Measurements from ENCODE around the gene SHMT1.
"Not testable (repeated sequence)": the region's sequence is repeated elsewhere in the genome, so short reads cannot be mapped to it uniquely, and the experiment has no call there.

The SHMT1 gene

DNA sequence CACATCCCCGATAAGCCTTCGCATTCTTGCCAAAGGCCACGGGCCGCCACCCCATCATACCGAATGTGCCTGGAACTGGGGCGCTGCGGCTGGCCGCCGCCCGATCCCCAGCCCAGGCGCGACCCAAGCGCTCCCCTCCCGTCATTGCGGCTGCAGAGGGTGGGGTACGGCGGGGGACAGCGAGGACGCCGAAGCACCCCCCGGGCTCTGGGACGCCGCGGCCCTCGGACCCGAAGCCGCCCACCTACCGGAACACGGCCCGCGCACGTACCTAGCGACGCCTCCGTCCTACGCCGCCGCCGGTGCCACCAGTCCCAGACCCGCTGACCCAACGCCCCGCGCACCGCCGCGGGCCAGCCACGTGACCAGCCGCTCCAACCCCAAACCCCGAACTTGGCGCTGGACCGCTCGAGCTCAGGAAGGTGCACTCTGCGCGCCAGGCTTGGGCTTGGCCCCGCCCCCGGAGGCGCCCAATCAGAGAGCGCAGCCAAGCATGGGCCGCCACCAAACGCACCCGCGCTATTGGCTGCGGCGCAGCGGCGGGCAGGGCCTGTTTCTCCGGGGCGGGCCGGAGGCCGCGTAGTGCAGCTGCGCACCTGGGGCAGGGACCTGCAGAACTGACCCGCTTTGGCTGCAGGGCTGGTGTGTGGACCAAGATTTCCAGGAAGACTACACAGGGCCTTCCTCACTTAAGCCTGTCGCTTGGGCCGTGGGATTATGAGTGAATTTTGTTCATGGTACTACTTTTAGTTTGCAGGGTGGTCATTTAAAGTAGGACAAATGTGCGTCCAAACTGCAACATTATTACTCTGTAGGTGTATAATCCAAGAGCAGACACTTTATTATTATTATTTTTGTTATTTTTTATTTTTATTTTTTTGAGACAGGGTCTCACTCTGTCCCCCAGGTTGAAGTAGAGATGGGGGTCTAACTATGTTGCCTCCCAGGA, at the start of gene SHMT1:
Gene SHMT1, minus strand, starts transcription at position 450 of the 949 bp plus-strand sequence. CDS start 7,569 bp downstream, outside the sequence.
- FAIRE-seq (peak; percentile 95), DNase-seq (ENCODE audit: low spot score) (peak; percentile 98)

DNA sequence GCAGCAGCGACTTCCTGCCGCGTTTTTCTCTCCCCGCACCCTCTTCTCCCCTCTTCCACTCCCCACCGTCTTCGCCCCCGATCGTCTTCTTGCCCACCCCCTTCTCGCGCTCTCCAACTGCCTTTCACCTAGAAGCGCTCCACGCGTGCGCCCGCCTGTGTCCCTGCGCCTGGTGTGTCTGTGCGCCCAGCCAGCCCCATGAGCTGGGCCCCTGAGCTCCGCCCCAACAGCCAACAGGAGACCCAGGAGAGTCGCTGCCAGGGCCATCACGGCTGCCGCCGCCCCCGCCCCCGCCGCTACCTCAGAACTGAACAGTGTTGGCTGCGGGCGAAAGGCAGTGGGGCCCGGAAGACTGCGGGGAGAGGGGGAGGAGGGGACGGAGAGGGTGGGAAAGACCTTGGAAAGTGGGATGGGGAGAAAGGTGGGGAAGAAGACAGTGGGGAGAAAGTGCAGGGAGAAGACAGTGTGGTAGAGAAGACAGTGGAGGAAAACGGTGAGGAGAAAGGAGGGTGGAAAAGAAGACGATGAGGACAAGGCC, 48.7 kb upstream of the SHMT1 start:
- FAIRE-seq, result peak; percentile 92

DNA sequence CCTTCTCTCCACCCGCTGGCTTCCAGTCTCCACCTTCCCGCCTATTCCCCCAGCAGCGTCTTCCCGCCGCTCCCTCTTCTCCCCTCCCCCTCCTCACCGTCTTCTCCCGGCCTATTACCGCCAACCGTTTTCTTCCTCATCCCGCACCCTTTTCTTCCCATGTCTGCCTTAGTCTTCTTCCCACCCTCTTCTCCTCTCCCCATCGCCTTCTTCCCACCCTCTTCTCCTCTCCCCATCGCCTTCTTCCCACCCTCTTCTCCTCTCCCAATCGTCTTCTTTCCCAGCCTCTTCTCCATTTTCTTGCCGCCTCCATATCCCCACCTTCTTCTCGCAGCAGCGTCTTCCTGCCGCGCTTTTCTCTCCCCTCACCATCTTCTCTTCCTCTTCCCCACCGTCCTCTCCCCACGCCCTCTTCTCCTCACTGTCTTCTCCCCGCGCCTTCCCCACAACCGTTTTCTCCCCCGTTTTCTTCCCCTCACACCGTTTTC, 48.1 kb upstream of the SHMT1 start:
- peak; percentile 23 for FAIRE-seq
- not testable (repeated sequence) for DNase-seq (ENCODE audit: low spot score)

More for the DNA sequence above, 48.7 kb upstream of the SHMT1 start:
- DNase-seq (ENCODE audit: low spot score), result not testable (repeated sequence)

DNA sequence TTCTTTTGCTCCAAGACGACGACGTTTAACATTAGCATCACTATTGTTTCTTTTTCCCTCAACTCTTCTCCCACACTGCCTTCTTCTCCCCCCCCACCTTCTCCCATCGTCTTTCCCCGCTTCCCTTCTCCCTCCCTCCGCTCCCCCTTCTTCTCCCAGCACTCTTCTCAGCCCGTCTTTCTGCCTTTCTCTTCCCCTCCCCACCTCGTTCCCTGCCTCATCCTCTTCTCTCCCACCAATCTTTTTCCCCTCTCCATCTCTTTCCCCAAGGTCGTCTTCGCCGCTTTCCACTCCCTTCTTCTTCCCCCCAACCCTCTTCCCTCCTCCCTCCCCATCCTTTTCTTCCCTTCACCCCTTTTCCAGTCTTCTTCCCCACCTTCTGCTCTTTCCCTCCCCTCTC, 47.4 kb upstream of the SHMT1 start:
- not testable (repeated sequence) for DNase-seq (ENCODE audit: low spot score); FAIRE-seq

GRCh38 chr17:18409321-18409720, 46.0 kb upstream of the SHMT1 start:
- not testable (repeated sequence) for DNase-seq (ENCODE audit: low spot score); FAIRE-seq

- not testable (repeated sequence) for FAIRE-seq
These were observed 45.6 kb upstream of the SHMT1 start for GRCh38 chr17:18408906-18409305.

DNA sequence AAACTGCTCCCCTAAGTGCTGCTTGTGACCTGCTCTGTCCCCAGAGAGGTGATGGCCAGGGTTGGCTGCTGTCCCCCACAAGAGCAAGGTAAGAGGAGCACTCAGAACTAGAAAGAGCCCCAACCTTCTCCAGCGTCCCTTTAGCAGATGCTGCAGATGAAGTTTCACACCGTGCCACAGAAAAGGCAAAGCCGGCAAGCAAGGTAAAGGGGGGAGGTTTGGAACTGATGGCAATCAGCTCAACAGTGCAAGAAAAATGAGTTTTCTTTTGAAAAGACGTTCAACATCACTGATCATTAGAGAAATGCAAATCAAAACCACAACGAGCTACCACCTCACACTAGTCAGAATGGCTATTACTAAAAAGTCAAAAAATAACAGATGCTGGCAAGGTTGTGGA, 40.3 kb upstream of the SHMT1 start:
- not testable (repeated sequence) for DNase-seq (ENCODE audit: low spot score); FAIRE-seq

More at GRCh38 chr17:18408906-18409305, 45.6 kb upstream of the SHMT1 start:
- DNase-seq (ENCODE audit: low spot score), result not testable (repeated sequence)

- not testable (repeated sequence) for FAIRE-seq; DNase-seq (ENCODE audit: low spot score)
These were observed 39.8 kb upstream of the SHMT1 start for GRCh38 chr17:18403166-18403565.

DNA sequence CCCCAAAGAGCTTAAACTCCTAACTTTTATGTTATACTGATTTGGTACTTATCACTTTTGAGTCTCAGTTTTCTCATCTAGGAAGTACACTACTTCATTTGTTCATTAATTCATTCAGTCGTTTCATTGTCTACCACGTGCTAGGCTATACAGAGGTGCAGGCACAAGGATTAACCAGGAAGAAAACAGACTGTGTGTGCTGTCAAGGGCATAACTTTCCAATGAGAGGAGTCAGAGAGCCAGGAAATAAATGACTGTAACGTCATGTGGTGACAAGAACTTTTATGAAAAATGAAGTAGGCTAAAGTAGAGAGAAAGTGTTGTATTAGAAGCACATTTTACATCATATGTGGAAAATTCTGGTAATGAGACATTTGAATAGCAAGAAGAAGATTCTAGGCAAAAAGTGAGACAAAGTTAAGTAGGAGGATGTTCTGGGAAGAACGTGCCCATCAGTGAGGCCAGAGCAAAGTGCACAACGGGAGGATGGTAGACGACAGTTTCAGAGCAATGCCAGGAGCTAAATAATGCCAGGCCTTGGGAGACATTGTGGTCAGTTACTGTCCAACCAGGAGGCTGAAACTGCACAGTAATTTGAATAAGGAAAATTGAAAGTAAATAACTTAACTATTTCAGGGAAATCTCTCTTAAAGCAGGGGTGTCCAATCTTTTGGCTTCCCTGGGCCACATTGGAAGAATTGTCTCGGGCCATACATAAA, 38.7 kb upstream of the SHMT1 start:
- not testable (repeated sequence) for FAIRE-seq; DNase-seq (ENCODE audit: low spot score)

DNA sequence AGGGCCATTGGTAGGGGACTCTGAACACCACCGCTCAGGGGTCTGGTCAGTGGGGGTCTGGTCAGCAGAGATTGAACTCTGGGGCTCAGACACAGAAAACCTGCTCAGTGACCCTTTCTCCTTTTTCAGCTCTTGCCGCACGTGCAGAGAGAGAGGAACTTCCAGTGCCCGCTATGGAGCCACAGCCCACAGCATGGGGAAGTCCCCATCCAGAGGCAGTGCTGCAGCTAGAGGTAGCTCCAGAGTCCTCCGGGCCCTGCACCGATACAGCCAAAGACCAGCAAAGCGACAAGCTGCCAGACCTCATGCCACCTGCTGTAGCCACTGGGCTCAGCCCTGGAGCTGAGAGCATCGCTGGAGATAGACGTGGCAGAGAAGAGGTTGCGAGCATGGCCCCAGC, 25.4 kb upstream of the SHMT1 start:
- not testable (repeated sequence) for DNase-seq (ENCODE audit: low spot score); FAIRE-seq

- not testable (repeated sequence) for DNase-seq (ENCODE audit: low spot score); FAIRE-seq
These were observed 24.9 kb upstream of the SHMT1 start for GRCh38 chr17:18388266-18388665.

- not testable (repeated sequence) for FAIRE-seq; DNase-seq (ENCODE audit: low spot score)
These were observed 24.2 kb upstream of the SHMT1 start for GRCh38 chr17:18387583-18387982.

- not testable (repeated sequence) for DNase-seq (ENCODE audit: low spot score); FAIRE-seq
These were observed 20.9 kb upstream of the SHMT1 start for GRCh38 chr17:18384271-18384670.

DNA sequence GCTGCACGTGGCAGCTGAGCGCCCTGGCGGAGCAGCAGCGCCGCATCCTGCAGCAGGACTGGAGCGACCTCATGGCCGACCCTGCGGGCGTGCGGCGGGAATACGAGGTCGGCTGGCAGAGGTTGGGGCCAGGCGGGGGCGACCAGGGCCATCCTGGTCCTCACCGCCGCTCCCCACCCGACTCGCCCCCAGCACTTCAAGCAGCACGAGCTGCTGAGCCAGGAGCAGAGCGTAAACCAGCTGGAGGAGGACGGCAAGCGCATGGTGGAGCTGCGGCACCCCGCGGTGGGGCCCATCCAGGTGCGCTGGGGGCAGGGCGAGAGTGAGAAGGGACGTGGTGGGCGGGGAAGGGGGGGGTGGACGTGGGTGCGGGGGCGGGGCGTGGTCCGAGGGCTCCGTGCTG, 19.7 kb upstream of the SHMT1 start:
- not testable (repeated sequence) for DNase-seq (ENCODE audit: low spot score); FAIRE-seq

DNA sequence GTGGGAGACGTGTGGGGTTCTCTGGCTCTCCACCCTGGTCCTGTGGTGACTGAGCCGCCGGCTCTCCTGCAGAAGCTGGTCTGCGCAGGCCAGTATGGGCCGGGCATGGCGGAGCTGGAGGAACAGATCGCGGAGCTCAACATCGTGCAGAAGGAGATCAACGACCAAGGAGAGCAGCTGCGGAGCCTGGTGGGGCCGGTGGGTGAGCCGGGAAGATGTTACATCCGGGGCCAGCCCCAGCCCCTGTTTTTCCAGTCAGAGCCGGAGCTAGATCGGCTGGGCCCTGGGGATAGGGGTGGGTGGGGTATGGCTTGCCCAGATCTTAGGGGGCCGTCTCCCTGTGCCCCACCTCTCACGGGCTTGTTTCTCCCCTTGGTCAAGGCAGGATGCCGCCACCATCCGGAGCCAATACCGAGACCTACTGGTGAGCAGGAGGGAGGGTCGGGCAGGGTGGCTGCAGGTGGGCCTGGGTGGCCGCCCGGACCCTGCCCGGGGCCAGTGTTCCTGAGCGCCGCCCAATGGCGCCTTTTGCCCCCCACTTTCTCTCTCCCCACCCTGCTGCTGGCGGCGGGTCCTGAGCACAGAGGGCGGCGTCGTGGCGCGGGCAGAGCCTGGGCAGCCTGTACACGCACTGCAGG, 19.2 kb upstream of the SHMT1 start:
- FAIRE-seq, result no peak
- no peak for DNase-seq (ENCODE audit: low spot score)

GRCh38 chr17:18381953-18382245, 18.5 kb upstream of the SHMT1 start:
- no peak for DNase-seq (ENCODE audit: low spot score)
- FAIRE-seq, result no peak

GRCh38 chr17:18381158-18381952, 18.0 kb upstream of the SHMT1 start:
- no peak for DNase-seq (ENCODE audit: low spot score)
- no peak for FAIRE-seq

- DNase-seq (ENCODE audit: low spot score), result no peak
- no peak for FAIRE-seq
These were observed 17.3 kb upstream of the SHMT1 start for GRCh38 chr17:18380471-18381157.
